Gastroesophageal sphincter (tissue), 3 donors: ENCODE measurements around the gene C1QTNF9.

ENCODE experiments used
- CTCF ChIP-seq, 4 experiments: fragments of 200-600 bp in 2 of 4; fragments of 450-650 bp in 2 of 4; sonication (generic) in 1 of 4; IDR thresholded peaks; one replicate each; pipeline ENCODE4 v1.5.1; 2017 to 2019; ENCODE audit warnings: antibody characterized with exemption in 4 of 4, mild to moderate bottlenecking in 2 of 4, moderate library complexity in 2 of 4
- EP300 ChIP-seq: sonication (generic); formaldehyde crosslinking; IDR thresholded peaks from one replicate; pipeline ENCODE4 v1.6.1; 2017; ENCODE audit warnings: antibody characterized with exemption, mild to moderate bottlenecking
- POLR2A ChIP-seq, 2 donors: fragments of 450-650 bp; IDR thresholded peaks; one replicate each; pipeline ENCODE4 v1.6.1; 2017; ENCODE audit warnings: antibody characterized with exemption in 2 of 2, mild to moderate bottlenecking in 2 of 2, moderate library complexity in 1 of 2

- TF ChIP-seq CTCF (IDR thresholded peaks at IDR 0.05) (no peak), EP300 (no peak), POLR2A (IDR thresholded peaks at IDR 0.05) (no peak)
Observed at GRCh38 chr13:24276861-24277260, 32.5 kb upstream of the C1QTNF9 start.
